Endothelial cell of umbilical vein (primary cell): ENCODE results near the gene ADGRL3.

Experiments used
- CTCF ChIP-seq, 2 donors: IDR thresholded peaks; 1 replicate in 1 of 2; 2 replicates in 1 of 2; pipeline ENCODE4 v1.5.1; 2011; ENCODE audit warnings: low read length in 2 of 2, mild to moderate bottlenecking in 2 of 2, moderate library complexity in 2 of 2, control low read depth in 1 of 2, inconsistent platforms in 1 of 2, low read depth in 1 of 2; ENCODE audit not compliant: insufficient read depth in 1 of 2; ENCODE audit errors: extremely low read depth in 1 of 2
- JUN ChIP-seq: IDR thresholded peaks from 2 replicates; pipeline ENCODE4 v1.6.1; 2011; ENCODE audit warnings: borderline replicate concordance, low read depth; ENCODE audit not compliant: insufficient read length, insufficient read depth
- MYC ChIP-seq: IDR thresholded peaks from one replicate; pipeline ENCODE4 v1.6.1; 2011; ENCODE audit warnings: mild to moderate bottlenecking, low read depth, low read length
- POLR2A ChIP-seq: IDR thresholded peaks from 2 replicates; pipeline ENCODE4 v1.6.1; 2012; ENCODE audit warnings: low read depth, mild to moderate bottlenecking, control low read depth, low read length
- POLR2AphosphoS5 ChIP-seq: IDR thresholded peaks from 2 replicates; pipeline ENCODE4 v1.6.1; 2012; ENCODE audit warnings: low read depth, mild to moderate bottlenecking, control low read depth, low read length, moderate library complexity; ENCODE audit not compliant: insufficient read depth

GRCh38 chr4:61630548-61630947 is 430.4 kb downstream of the ADGRL3 start:
- TF ChIP-seq CTCF (IDR thresholded peaks at IDR 0.05; ENCODE audit: extremely low read depth in 1 of 2, insufficient read depth in 1 of 2, low read depth in 1 of 2, low read length in 2 of 2) (no peak), POLR2AphosphoS5 (no peak), POLR2A (no peak), JUN (no peak), MYC (no peak)
